A673 (cell line): ENCODE data around the gene OR56B1. TPM values are rescaled to one million over a fixed set of nuclear protein-coding genes. Genes with fewer than 3 reads are reported as not detected.

Source experiments
- BruUV-seq: library from RNA; stranded (reverse); fragments of 400-500 nt; replicated peaks from 2 replicates; lab custom pipeline; 2021; lab: Mats Ljungman, UMichigan
- CTCF ChIA-PET: fragments of 300-600 bp; sonication (Branson Sonifier 250); formaldehyde crosslinking; loops from one replicate; lab custom pipeline; 2022; ENCODE audit warnings: antibody characterized with exemption; lab: Charles Lee
- POLR2A ChIA-PET: fragments of 300-600 bp; sonication (Branson Sonifier 250); formaldehyde crosslinking; loops from one replicate; lab custom pipeline; 2022; ENCODE audit warnings: antibody characterized with exemption; ENCODE audit not compliant: low non-redundant PET; lab: Charles Lee
- DNase-seq: peaks from one replicate; pipeline ENCODE4 v3.0.0-alpha.2; 2015; ENCODE audit warnings: low spot score
- H3K27ac ChIP-seq: fragments of 200-600 bp; sonication (generic); 2 replicates; pipeline ENCODE4 v1.5.1; 2016; ENCODE audit warnings: mixed run types, low read depth, mild to moderate bottlenecking, mixed read lengths, antibody characterized with exemption, low read length; ENCODE audit not compliant: poor library complexity, severe bottlenecking
- H3K27me3 ChIP-seq: fragments of 200-600 bp; sonication (generic); replicated peaks from 2 replicates; pipeline ENCODE4 v1.6.1; 2017; ENCODE audit warnings: mixed run types, low read depth, mild to moderate bottlenecking, mixed read lengths, antibody characterized with exemption, low read length; ENCODE audit not compliant: insufficient read depth, poor library complexity
- H3K36me3 ChIP-seq: fragments of 200-600 bp; sonication (generic); 2 replicates; pipeline ENCODE4 v1.6.1; 2016; ENCODE audit warnings: mixed run types, mild to moderate bottlenecking, mixed read lengths, antibody characterized with exemption, low read length; ENCODE audit not compliant: insufficient read depth, poor library complexity, severe bottlenecking
- H3K4me1 ChIP-seq: fragments of 200-600 bp; sonication (generic); 2 replicates; pipeline ENCODE4 v1.6.1; 2017; ENCODE audit warnings: mixed run types, mild to moderate bottlenecking, mixed read lengths, antibody characterized with exemption, low read length; ENCODE audit not compliant: insufficient read depth, poor library complexity, severe bottlenecking
- H3K4me3 ChIP-seq: fragments of 200-600 bp; sonication (generic); 2 replicates; pipeline ENCODE4 v1.5.1; 2016; ENCODE audit warnings: low read depth, mixed run types, mild to moderate bottlenecking, mixed read lengths, low read length; ENCODE audit not compliant: poor library complexity, severe bottlenecking
- H3K9me3 ChIP-seq: fragments of 200-600 bp; sonication (generic); 2 replicates; pipeline ENCODE4 v1.6.1; 2016; ENCODE audit warnings: mixed run types, low read depth, mild to moderate bottlenecking, mixed read lengths, antibody characterized with exemption, low read length; ENCODE audit not compliant: poor library complexity, severe bottlenecking
- CTCF ChIP-seq: fragments of 300-800, 200-600 bp; sonication (generic); conservative IDR thresholded peaks from 2 replicates; pipeline ENCODE4 v1.5.1; 2017; ENCODE audit warnings: low read depth, mild to moderate bottlenecking, antibody characterized with exemption, low read length, moderate library complexity, mixed read lengths
- intact Hi-C: fragments of 100-400 bp; cut with micrococcal nuclease; formaldehyde crosslinking; loops from one replicate; pipeline ENCODE4 v1.10.0; 2022; ENCODE audit not compliant: unreplicated experiment
- total RNA-seq: library from RNA; stranded (reverse); gene quantifications from 2 replicates; pipeline ENCODE4 v1.2.3, GENCODE V29; 2021

Gene OR56B1
- total RNA-seq, 1 experiment from 2014 or later, result not detected

DNA sequence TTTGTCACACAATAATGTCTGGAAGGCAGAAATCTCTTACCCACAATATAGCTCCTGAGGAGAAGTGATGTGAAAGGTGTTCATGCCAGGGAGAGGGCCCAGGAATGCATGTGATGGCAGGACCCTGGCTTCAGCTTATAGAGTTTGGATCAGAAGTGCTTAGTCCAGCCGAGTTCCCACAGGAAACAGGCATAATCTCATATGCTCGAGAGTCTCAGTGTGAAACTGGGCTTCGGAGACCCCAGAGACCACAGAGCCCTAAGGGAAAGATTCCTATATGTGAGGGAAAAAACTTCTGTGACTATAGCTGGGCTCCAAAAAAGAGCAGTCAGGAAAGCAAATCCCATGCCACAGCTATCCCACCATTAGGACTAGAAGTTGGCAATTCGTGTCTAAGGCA, 47.0 kb downstream of the OR56B1 start, which contains the start of gene OR52N5:
TSS of gene OR52N5 (minus strand) at position 101 of the 400 bp plus-strand sequence. CDS start 4,721 bp downstream, outside the sequence.
- BruUV-seq, result no TSS peak
- POLR2A ChIA-PET, result no interaction called here
- no peaks in the 10 kb centered on the region for H3K4me1 ChIP-seq

More for the DNA sequence above, 47.0 kb downstream of the OR56B1 start, which contains the start of gene OR52N5:
- no peak for DNase-seq
- intact Hi-C loops, result no loop called here
- H3K27me3 ChIP-seq, result no peaks in the 10 kb centered on the region
- H3K27ac ChIP-seq, result no peak within 1 kb of the TSS
- H3K9me3 ChIP-seq, result no peaks in the 10 kb centered on the region
- no peak within 1 kb of the TSS for H3K4me3 ChIP-seq
- no peak for TF ChIP-seq CTCF
- no peaks in the 10 kb centered on the region for H3K36me3 ChIP-seq
- CTCF ChIA-PET, result no interaction called here

Other genes with a start within 250 kb of the OR56B1 start
- gene OR52D1, start 247.8 kb upstream of the OR56B1 start, total RNA-seq, result not detected in 2 replicates
- gene UBQLN3, start 226.5 kb upstream of the OR56B1 start, total RNA-seq, result not detected in 2 replicates
- not detected in 2 replicates for gene UBQLNL, start 219.7 kb upstream of the OR56B1 start, total RNA-seq
- gene OR52H1, start 187.9 kb upstream of the OR56B1 start, total RNA-seq, result not detected in 2 replicates
- not detected in 2 replicates for gene OR52B6, start 155.6 kb upstream of the OR56B1 start, total RNA-seq
- gene TRIM6, start 139.8 kb upstream of the OR56B1 start, total RNA-seq, result 0.13 and 0.52 TPM in 2 replicates
- 0.41 and 0.79 TPM in 2 replicates for gene TRIM34, start 111.4 kb upstream of the OR56B1 start, total RNA-seq
- 17.9 and 18.2 TPM in 2 replicates for gene TRIM5, start 51.4 kb upstream of the OR56B1 start, total RNA-seq
- gene TRIM22, start 46.7 kb upstream of the OR56B1 start, total RNA-seq, result not detected in 2 replicates
- not detected in 2 replicates for gene OR52N4, start 17.8 kb downstream of the OR56B1 start, total RNA-seq
- not detected in 2 replicates for gene OR52N5, start 46.9 kb downstream of the OR56B1 start, total RNA-seq
- gene OR52N1, start 54.8 kb downstream of the OR56B1 start, total RNA-seq, result not detected in 2 replicates
- gene OR52N2, start 72.5 kb downstream of the OR56B1 start, total RNA-seq, result not detected in 2 replicates
- not detected in 2 replicates for gene OR52E6, start 105.4 kb downstream of the OR56B1 start, total RNA-seq
- not detected in 2 replicates for gene OR52E8, start 121.2 kb downstream of the OR56B1 start, total RNA-seq
- not detected in 2 replicates for gene OR52E4, start 144.2 kb downstream of the OR56B1 start, total RNA-seq
- gene OR52E5, start 156.8 kb downstream of the OR56B1 start, total RNA-seq, result not detected in 2 replicates
- not detected in 2 replicates for gene OR56A3, start 205.8 kb downstream of the OR56B1 start, total RNA-seq
- gene OR56A5, start 232.0 kb downstream of the OR56B1 start, total RNA-seq, result not detected in 2 replicates